Measurements from ENCODE around the gene SMG1. TPM values are rescaled to one million over a fixed set of nuclear protein-coding genes. Genes with fewer than 3 reads are reported as not detected.

SMG1 gene
- total and polyA plus RNA-seq, 8 donors: 60.0 to 78.6 (median 71.4) TPM

- Histone ChIP-seq H3K4me3 (no peak overlapping the region), H3K27me3 (no peaks in the 10 kb centered on the region), H3K36me3 (no peaks in the 10 kb centered on the region), H3K4me1 (peaks cover 0 to 8% of the 10 kb centered on the region in 2 donors), H3K27ac (no peak overlapping the region), H3K9me3 (no peaks in the 10 kb centered on the region)
- TF ChIP-seq CTCF (IDR thresholded peaks at IDR 0.05): no peak
- intact Hi-C loops (cut with DNase I): no loop called here
- DNase-seq: no peak
- ATAC-seq: peak; percentile 41
Observed at GRCh38 chr16:18941471-18941870, 15.3 kb upstream of the SMG1 start.

GRCh38 chr16:18938986-18939385 is 12.8 kb upstream of the SMG1 start:
- intact Hi-C loops (cut with DNase I): no loop called here
- Histone ChIP-seq H3K27ac (no peak overlapping the region), H3K4me3 (no peak overlapping the region), H3K4me1 (no peaks in the 10 kb centered on the region), H3K27me3 (no peaks in the 10 kb centered on the region), H3K36me3 (no peaks in the 10 kb centered on the region), H3K9me3 (no peaks in the 10 kb centered on the region)
- ATAC-seq (no peak), DNase-seq (no peak)
- no peak for TF ChIP-seq CTCF (IDR thresholded peaks at IDR 0.05)

GRCh38 chr16:18937390-18937789 is 11.2 kb upstream of the SMG1 start:
- H3K9me3 ChIP-seq: no peaks in the 10 kb centered on the region
- TF ChIP-seq CTCF (IDR thresholded peaks at IDR 0.05): no peak
- H3K4me1 ChIP-seq: no peaks in the 10 kb centered on the region
- DNase-seq: no peak
- H3K4me3 ChIP-seq: no peak overlapping the region
- no peaks in the 10 kb centered on the region for H3K27me3 ChIP-seq
- ATAC-seq: no peak
- intact Hi-C loops (cut with DNase I): no loop called here
- no peak overlapping the region for H3K27ac ChIP-seq
- H3K36me3 ChIP-seq: no peaks in the 10 kb centered on the region

GRCh38 chr16:18936727-18937340 is 10.6 kb upstream of the SMG1 start:
- DNase-seq: no peak
- ATAC-seq: no peak
- Histone ChIP-seq H3K36me3 (no peaks in the 10 kb centered on the region), H3K4me3 (no peak overlapping the region), H3K4me1 (no peaks in the 10 kb centered on the region), H3K9me3 (no peaks in the 10 kb centered on the region), H3K27me3 (no peaks in the 10 kb centered on the region), H3K27ac (no peak overlapping the region)
- TF ChIP-seq CTCF (IDR thresholded peaks at IDR 0.05): no peak
- intact Hi-C loops (cut with DNase I): no loop called here

- Histone ChIP-seq H3K4me1 (no peaks in the 10 kb centered on the region), H3K9me3 (no peaks in the 10 kb centered on the region), H3K27ac (no peak overlapping the region), H3K27me3 (no peaks in the 10 kb centered on the region), H3K4me3 (no peak overlapping the region), H3K36me3 (no peaks in the 10 kb centered on the region)
- no peak for ATAC-seq
- TF ChIP-seq CTCF (IDR thresholded peaks at IDR 0.05): no peak
- no peak for DNase-seq
- intact Hi-C loops (cut with DNase I): no loop called here
Observed at GRCh38 chr16:18933501-18933900, 7.3 kb upstream of the SMG1 start.
